ENCODE measurements around the gene PTRH2. TPM values are rescaled to one million over a fixed set of nuclear protein-coding genes. Genes with fewer than 3 reads are reported as not detected.

PTRH2 gene
- total RNA-seq, 1 donor = 8.0 TPM

GRCh38 chr17:59688008-59688407 lies 19.2 kb downstream of the PTRH2 start:
- Histone ChIP-seq H3K4me2 (ENCODE audit: insufficient read depth, low read length) (no peak overlapping the region), H3K9me3 (ENCODE audit: low read depth, low read length) (no peaks in the 10 kb centered on the region), H3K27ac (ENCODE audit: low read depth, low read length) (no peak overlapping the region), H4K20me1 (ENCODE audit: insufficient read depth, low read length) (peaks cover 14% of the 10 kb centered on the region), H3K4me3 (ENCODE audit: insufficient read depth, low read length) (no peak overlapping the region), H3K4me1 (ENCODE audit: insufficient read depth, low read length) (peaks cover 2% of the 10 kb centered on the region), H3K79me2 (ENCODE audit: insufficient read depth, low read length) (peaks cover 89% of the 10 kb centered on the region), H3K36me3 (ENCODE audit: insufficient read depth, low read length) (peaks cover 95% of the 10 kb centered on the region), H3K27me3 (ENCODE audit: insufficient read depth, low read length) (no peaks in the 10 kb centered on the region), H2AFZ (ENCODE audit: low read length) (no peak overlapping the region)
- no peak for TF ChIP-seq CTCF (IDR thresholded peaks at IDR 0.05; ENCODE audit: extremely low read depth, low read depth, low read length)
- no peak for DNase-seq (ENCODE audit: insufficient read length, low spot score, missing footprints)

- H3K27me3 ChIP-seq (ENCODE audit: insufficient read depth, low read length) = no peaks in the 10 kb centered on the region
Observed at GRCh38 chr17:59684967-59685366, 22.3 kb downstream of the PTRH2 start.

GRCh38 chr17:59683283-59683682 lies 23.9 kb downstream of the PTRH2 start:
- no peak for TF ChIP-seq CTCF (IDR thresholded peaks at IDR 0.05; ENCODE audit: extremely low read depth, low read depth, low read length)
- Histone ChIP-seq H3K4me2 (ENCODE audit: insufficient read depth, low read length) (no peak overlapping the region), H3K36me3 (ENCODE audit: insufficient read depth, low read length) (peaks cover 99% of the 10 kb centered on the region), H3K9me3 (ENCODE audit: low read depth, low read length) (no peaks in the 10 kb centered on the region), H3K79me2 (ENCODE audit: insufficient read depth, low read length) (peaks cover 81% of the 10 kb centered on the region), H3K27ac (ENCODE audit: low read depth, low read length) (no peak overlapping the region), H4K20me1 (ENCODE audit: insufficient read depth, low read length) (peaks cover 17% of the 10 kb centered on the region), H2AFZ (ENCODE audit: low read length) (no peak overlapping the region), H3K27me3 (ENCODE audit: insufficient read depth, low read length) (no peaks in the 10 kb centered on the region), H3K4me1 (ENCODE audit: insufficient read depth, low read length) (peaks cover 9% of the 10 kb centered on the region), H3K4me3 (ENCODE audit: insufficient read depth, low read length) (no peak overlapping the region)
- DNase-seq (ENCODE audit: insufficient read length, low spot score, missing footprints) = no peak

More at GRCh38 chr17:59684967-59685366, 22.3 kb downstream of the PTRH2 start:
- H4K20me1 ChIP-seq (ENCODE audit: insufficient read depth, low read length) = peaks cover 17% of the 10 kb centered on the region
- H3K4me2 ChIP-seq (ENCODE audit: insufficient read depth, low read length) = no peak overlapping the region
- H3K4me1 ChIP-seq (ENCODE audit: insufficient read depth, low read length) = peaks cover 4% of the 10 kb centered on the region
- TF ChIP-seq CTCF (IDR thresholded peaks at IDR 0.05; ENCODE audit: extremely low read depth, low read depth, low read length) = no peak
- H3K27ac ChIP-seq (ENCODE audit: low read depth, low read length) = no peak overlapping the region
- no peak overlapping the region for H2AFZ ChIP-seq (ENCODE audit: low read length)
- no peak for DNase-seq (ENCODE audit: insufficient read length, low spot score, missing footprints)
- no peak overlapping the region for H3K4me3 ChIP-seq (ENCODE audit: insufficient read depth, low read length)
- H3K9me3 ChIP-seq (ENCODE audit: low read depth, low read length) = no peaks in the 10 kb centered on the region
- peaks cover 98% of the 10 kb centered on the region for H3K36me3 ChIP-seq (ENCODE audit: insufficient read depth, low read length)
- peaks cover 89% of the 10 kb centered on the region for H3K79me2 ChIP-seq (ENCODE audit: insufficient read depth, low read length)

GRCh38 chr17:59680314-59680713 lies 26.9 kb downstream of the PTRH2 start:
- TF ChIP-seq CTCF (IDR thresholded peaks at IDR 0.05; ENCODE audit: extremely low read depth, low read depth, low read length) = no peak
- DNase-seq (ENCODE audit: insufficient read length, low spot score, missing footprints) = no peak
- Histone ChIP-seq H3K4me3 (ENCODE audit: insufficient read depth, low read length) (no peak overlapping the region), H3K9me3 (ENCODE audit: low read depth, low read length) (no peaks in the 10 kb centered on the region), H3K4me1 (ENCODE audit: insufficient read depth, low read length) (peaks cover 9% of the 10 kb centered on the region), H3K27me3 (ENCODE audit: insufficient read depth, low read length) (no peaks in the 10 kb centered on the region), H3K36me3 (ENCODE audit: insufficient read depth, low read length) (peaks cover 100% of the 10 kb centered on the region), H2AFZ (ENCODE audit: low read length) (no peak overlapping the region), H3K27ac (ENCODE audit: low read depth, low read length) (peak overlapping the region; percentile 9), H3K79me2 (ENCODE audit: insufficient read depth, low read length) (peaks cover 81% of the 10 kb centered on the region), H3K4me2 (ENCODE audit: insufficient read depth, low read length) (no peak overlapping the region), H4K20me1 (ENCODE audit: insufficient read depth, low read length) (peaks cover 6% of the 10 kb centered on the region)
